Measurements from ENCODE around the gene KLHL17. TPM values are rescaled to one million over a fixed set of nuclear protein-coding genes. Genes with fewer than 3 reads are reported as not detected.

KLHL17 gene
- total RNA-seq, 4 donors from 2014 or later: 4.4 to 10.0 (median 5.0) TPM

DNA sequence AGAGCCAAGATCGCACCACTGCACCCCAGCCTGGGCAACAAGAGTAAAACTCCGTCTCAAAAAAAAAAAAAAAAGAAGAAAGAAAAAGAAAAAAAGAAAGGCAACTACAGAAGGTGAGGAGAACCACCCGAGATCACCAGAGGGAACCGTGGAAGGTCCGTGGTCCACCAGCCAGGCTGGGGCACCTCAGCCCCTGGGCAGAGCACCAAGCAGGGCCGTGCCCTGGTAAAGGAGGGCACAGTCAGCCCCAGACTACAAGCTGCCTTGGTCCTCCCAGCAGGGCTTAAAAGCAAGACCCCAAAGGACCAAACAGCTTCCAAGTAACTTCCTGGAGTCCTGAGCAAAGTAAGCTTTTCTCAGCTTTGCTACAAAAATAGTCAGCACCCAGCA is 45.5 kb upstream of the KLHL17 start:
- TF ChIP-seq, protein P1, sequence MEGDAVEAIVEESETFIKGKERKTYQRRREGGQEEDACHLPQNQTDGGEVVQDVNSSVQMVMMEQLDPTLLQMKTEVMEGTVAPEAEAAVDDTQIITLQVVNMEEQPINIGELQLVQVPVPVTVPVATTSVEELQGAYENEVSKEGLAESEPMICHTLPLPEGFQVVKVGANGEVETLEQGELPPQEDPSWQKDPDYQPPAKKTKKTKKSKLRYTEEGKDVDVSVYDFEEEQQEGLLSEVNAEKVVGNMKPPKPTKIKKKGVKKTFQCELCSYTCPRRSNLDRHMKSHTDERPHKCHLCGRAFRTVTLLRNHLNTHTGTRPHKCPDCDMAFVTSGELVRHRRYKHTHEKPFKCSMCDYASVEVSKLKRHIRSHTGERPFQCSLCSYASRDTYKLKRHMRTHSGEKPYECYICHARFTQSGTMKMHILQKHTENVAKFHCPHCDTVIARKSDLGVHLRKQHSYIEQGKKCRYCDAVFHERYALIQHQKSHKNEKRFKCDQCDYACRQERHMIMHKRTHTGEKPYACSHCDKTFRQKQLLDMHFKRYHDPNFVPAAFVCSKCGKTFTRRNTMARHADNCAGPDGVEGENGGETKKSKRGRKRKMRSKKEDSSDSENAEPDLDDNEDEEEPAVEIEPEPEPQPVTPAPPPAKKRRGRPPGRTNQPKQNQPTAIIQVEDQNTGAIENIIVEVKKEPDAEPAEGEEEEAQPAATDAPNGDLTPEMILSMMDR (IDR thresholded peaks at IDR 0.05; ENCODE audit: low read depth): no peak

DNA sequence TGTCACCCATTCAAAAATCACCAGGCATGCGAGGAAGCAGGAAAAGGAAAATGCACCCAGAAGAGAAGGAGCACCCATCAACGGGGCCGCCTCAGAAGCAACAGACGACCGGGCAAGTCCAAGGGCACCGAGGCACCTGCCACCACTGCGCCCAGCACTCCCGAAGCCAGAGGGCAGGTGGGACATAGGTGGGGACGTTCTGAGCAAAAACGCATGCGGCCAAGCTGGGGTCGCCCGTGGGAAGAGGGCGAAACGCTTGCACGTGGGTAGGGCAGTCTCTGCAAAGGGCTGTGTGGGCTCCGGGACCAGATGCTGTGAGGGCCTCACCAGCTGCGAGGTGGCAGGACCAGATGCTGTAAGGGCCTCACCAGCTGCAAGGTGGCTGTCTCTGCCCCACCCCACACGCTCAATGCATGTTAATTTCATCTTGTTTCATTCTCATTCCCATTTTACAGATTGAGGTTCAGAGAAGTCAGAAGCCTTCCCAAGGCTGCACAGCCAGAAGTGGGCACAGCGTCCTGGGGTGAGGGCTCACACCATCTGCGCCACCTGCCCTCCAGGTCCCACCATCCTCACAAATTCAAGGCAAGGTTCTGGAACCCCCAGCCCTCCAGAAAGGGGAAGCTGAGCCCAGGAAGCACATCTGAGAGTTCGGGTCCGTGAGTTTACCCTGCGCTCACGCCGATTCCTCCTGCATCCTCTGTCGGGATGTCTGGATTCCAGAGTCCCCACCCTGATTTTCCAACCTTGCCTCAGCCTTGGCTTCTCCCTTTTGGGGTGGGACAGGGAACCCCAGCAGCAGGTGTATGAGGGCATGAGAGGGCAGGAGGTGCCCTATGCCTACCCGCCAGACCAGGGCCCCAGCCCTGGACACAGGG is 44.9 kb upstream of the KLHL17 start:
- TF ChIP-seq, protein P1 (IDR thresholded peaks at IDR 0.05; ENCODE audit: low read depth): no peak

DNA sequence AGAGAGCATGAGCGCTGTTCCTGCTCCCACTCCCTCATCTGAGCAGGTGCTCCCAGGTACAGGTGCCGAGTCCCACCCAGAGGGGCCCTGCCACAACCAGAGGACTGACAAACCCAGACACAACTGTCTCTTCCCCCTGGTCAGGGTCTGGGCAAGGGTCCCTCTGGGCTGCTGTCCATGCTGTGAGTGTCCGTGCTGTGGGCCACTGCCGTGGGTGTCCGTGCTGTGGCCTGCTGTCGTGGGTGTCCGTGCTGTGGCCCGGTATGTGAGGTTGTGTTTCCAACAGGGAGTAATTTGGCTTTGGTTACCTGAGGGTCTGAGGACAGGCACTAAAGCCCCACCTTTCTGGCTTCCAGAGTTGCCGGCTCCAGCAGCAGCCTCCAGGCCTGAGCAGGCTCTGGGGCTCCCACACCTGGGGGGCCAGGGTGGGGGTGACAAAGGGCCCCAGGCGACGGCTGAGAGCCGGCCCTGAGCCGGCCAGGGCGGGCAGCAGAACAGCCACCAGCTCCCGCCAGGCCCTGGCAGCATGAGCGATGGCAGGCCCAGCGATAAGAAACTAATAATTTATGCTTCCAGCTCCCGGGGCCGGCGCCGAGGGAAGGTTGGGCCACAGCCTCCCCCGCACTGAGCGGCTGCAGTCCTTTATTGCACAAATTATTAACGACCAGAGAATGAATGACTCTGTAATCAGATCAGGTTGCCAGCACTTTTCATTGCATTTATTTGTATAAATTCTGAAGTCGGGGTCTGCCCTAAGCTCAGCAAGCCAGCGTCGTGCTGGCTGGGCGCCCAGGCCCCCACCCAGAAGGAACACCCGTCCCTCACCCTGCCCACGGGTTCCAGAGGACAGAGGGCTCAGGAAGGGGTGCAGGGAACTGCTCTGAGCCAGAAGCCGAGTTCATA is 44.0 kb upstream of the KLHL17 start:
- TF ChIP-seq, protein P1 (IDR thresholded peaks at IDR 0.05; ENCODE audit: low read depth): no peak

DNA sequence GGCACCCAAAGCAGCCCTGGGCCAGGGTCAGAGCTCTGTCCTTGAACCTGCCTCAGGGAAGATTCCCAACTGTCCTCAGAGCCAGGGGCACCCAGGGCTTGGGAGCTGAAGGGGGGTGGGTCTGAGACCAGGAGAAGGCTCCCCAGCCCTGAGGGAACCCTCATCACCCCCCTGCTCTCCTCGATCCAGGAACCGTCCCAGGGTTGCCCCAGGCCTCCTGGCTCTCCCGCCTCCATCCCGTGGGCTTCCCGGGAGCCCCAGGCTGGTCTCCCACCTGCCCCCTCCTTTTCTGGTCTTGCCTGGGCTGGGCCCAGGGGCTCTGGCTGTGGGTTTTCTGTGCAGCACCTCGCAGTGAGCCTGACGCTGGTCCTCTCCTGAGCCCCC is 43.3 kb upstream of the KLHL17 start:
- TF ChIP-seq, protein P1 (IDR thresholded peaks at IDR 0.05; ENCODE audit: low read depth): no peak

DNA sequence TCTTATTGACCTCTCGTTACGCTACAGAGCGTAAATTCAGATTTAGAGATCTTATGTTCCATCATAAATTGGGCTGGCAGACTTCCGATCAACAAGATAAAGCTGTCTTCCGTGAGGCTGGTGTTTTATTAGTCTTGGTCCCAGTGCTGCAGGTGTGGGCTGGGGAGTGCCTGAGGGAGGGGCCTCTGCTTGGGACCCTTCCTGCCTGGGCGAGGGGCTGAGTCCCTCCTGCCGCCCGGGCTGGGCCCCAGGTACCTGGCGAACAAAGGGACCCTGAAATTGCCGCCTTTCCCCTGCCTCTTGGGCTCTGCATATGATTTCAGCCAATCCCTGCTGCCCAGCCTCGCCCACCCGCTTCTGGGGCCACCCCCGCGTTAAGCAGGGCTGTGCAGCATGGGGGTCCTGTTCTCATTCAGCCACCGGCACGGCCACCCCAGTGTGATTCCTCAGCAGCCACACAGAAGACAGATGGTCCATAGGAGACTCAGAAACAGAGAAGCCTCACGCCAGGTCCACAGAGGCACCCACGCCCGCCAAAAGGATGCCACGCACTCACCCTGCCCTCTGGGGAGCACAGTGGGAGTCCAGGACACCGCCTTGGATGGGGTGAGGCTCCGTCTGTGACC is 42.8 kb upstream of the KLHL17 start:
- TF ChIP-seq, protein P1 (IDR thresholded peaks at IDR 0.05; ENCODE audit: low read depth): no peak

DNA sequence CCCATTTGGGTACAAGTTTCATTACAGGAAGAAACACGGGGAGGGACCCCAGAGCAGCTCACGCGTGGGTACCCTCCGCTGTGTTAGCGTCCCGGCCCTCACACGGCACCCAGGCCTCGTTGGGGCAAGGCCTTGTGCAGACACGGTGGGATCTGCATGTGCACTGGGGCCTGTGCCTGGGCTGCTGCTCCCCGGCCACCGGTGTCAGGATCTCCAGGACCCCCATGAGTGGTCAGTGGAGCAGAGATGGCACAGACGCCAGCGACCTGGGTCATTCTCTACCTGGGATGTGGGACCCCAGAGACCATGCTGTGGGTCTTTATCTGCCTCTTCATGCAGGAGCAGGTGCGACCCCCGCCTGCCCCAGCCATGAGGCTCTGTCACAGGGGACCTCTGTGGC is 42.0 kb upstream of the KLHL17 start:
- TF ChIP-seq, protein P1 (IDR thresholded peaks at IDR 0.05; ENCODE audit: low read depth): no peak
